ENCODE measurements around the gene SH2D4B.

SH2D4B gene

DNA sequence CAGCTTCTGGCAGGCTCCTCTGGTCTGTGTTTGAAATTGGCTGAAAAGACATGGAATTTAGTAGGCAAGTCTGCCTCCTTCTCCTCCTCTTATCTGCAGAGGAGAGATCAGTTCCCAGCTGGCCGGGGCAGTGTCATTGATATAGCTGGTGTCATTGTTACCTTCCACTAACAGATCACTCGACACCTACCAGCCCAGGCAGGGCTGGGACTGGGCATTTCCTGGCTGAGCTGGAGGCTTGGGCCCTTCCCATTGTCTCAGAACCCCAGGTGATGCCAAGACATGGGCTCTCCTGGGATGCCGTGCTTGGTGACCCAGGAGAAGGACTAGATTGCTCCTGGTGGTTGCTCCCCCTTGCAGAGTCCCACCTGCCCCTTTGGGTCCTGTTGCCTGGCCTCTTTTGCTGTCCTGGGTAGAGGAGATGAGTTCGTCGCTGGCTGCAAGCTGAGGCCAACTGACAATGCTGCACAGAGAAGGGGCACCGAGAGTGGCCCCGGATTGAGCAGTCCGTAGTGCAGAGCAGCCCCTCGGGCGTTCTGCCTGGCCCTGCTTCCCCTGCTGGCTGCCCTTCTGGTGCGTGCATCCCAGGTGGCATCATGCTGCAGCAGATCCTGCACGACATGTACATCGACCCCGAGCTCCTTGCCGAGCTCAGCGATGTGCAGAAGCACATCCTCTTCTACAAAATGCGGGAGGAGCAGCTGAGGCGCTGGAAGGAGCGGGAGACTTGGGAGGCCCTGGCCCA, at the start of gene SH2D4B:
Gene SH2D4B (plus strand): TSS at position 167 of the 745 bp plus-strand sequence. CDS start 430 bp downstream, at position 597.
- DNase-seq (ENCODE audit: low read depth, low spot score), result no peak

DNA sequence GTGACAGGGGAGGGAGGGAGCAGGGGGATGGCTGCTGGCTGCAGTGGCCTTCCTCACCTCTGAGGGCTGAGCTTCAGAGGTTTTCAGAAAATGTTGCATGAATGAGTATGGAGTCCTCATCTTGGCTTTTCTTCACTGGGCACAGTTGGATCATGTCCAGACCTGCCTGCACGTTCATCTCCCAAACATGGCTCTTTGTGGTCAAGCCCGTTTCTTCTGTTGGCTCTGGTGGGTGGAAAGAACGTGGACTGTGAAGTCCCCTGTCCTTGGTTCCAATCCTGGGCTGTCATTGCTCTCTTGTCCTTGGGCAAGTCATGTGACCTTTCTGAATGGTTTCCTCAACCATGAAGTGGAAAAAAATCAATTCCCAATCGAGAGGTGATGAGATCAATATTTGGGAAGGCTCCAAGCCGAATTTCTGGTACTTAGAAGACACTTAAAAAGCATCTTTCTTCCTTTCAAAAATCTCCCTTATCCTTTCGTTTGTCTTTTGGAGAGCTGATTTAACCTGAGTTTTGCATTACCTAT, 49.1 kb upstream of the SH2D4B start:
- DNase-seq (ENCODE audit: low read depth, low spot score), result no peak

DNA sequence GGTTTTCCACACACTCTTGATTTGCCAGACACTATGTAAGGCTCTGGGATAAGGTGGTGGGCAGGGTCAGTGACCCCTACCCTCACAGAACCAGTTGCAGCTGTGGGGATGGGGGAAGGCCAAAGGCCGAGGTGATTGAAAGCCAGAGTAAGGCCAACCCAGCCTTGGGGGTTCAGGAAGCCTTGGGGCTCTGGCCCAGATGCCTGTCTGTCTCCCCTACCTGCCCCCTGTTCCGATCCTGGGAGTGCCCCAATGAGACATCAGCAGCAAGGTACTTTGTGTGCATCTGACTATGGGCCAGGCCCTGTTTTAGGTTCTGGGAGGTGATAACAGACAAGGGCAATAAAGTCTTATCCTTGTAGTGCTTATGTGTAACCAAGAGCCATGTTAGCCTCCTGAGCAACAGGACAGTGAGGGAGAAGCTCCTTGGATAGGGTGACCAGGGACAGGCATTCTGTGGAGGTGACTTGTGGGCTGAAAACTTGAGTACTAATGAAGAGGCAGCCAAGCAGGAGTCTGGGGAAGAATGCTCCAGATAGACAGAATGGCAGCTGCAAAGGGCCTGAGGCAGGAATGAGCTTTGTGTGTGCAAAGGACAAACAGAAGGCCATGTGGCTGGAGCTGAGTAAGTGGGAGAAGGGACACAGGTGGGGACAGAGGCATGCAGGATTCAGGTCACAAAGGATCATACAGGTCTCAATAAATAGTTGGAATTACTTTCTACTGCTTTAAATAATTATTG, 48.2 kb upstream of the SH2D4B start:
- no peak for DNase-seq (ENCODE audit: low read depth, low spot score)

DNA sequence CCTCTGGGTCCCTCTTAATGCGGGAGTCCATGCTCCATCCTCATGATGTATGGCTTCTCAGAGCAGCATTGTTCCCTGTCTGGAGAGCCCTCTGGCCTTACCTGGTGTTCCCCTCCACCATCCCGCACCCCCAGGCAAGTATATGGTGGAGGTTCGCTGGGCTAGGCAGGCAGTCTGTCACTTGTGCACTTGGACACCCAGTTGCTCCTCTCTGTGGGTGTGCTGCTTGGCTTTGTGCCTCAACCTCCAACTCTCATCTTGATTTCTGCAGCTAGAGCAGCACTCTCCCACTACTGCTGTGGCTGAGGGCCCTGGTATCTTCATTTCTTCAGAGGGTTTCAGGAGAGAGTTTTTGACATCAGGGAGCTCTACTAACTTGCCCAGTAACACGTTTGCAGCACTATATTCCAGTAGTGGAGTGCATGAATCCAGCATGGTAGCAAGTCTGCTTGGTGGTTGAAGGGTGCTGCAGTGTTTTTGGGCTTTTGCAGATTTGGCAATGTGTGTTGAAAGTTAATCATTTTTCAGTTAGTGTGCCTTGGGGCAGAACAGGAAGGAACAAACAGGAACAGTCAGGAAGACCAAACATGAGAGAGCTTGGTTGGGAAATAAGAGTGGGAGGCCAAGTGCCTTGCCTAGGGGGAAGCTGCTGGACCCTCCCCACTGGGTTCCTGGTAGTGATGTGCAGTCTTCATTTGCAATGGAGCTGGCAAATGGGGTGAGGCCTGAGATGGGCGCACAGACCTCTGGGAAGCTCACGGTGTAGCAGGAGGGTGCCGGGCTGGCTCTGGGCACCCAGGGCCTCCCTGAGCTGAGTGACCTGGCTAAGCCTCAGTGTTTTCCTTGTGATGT, 46.2 kb upstream of the SH2D4B start:
- no peak for DNase-seq (ENCODE audit: low read depth, low spot score)

DNA sequence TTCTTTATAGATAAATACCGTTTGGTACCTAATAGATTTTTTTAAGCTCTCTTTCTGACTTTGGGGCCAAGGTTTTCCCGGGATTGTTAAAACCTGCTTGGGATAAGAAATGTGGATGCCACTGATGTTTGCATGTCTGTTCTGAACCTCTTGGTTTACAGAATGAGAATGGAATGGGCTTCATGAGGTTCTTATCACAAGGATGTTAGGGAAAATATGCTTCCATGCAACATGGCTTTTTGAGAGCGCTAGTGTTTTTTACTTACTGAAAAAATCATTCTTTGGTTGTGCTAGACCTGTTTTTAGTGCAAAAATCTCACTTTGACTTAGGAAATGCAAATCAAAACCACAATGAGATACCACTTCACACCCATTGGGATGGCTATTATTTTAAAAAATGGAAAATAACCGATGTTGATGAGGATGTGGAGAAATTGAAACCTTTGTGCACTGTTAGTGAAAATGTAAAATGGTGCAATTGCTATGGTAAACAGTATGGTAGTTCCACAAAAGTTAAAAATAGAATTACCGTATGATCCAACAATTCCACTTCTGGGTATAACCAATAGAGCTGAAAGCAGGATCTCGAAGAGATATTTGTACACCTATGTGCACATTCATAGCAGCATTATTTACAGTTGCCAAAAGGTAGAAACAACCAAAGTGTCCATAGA, 44.7 kb upstream of the SH2D4B start:
- DNase-seq (ENCODE audit: low read depth, low spot score), result no peak

DNA sequence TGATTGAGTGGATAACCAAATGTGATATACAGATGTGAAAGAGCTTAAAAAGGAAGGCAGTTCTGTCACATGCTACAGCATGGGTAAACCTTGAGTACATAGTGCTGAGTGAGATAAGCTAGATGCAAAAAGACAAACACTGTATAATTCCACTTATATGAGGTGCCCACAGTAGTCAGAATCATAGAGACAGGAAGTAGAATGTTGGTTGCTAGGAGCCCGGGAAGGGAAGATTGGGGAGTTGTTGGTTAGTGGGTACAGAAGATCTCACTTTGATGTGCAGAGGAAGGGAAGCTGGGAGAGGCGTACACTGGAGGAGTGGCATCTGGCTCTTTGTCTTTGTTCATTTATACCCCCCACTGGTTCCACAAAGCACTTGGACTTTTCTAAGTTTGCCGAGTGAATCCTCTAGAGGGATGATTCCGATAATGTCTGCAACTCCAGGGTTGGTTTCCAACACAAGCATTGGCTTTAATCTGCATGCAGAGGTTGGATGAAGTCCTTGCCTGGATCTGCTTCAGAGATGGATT, 44.1 kb upstream of the SH2D4B start:
- DNase-seq (ENCODE audit: low read depth, low spot score), result peak; percentile 90

DNA sequence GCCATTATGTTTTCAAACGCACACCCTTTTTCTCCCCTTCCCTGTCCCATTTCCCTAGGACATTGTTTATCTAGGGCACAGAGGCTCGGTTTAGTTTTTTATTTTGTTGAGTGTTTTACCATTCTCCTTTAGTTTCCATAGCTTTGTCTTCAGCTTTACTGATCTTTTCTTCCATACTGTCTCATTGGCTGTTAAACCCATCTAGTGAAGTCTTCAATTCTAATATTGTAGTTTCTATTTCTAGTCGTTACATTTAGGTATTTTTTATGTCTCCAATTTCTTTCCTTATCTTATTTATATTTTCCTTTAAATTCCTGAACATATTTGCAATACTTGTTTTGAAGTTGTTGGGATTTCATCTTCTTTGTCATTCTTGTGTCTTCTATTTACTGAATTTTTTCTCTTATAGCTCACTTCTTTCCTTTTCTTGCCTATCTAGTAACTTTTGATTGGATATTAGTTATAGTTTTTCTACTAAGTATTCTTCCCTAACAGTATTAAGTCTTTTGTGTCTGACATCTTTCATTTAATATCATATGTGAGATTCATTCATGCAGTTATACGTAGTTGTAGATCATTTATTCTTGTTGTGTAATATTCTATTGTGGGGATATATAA, 41.0 kb upstream of the SH2D4B start:
- DNase-seq (ENCODE audit: low read depth, low spot score), result no peak

DNA sequence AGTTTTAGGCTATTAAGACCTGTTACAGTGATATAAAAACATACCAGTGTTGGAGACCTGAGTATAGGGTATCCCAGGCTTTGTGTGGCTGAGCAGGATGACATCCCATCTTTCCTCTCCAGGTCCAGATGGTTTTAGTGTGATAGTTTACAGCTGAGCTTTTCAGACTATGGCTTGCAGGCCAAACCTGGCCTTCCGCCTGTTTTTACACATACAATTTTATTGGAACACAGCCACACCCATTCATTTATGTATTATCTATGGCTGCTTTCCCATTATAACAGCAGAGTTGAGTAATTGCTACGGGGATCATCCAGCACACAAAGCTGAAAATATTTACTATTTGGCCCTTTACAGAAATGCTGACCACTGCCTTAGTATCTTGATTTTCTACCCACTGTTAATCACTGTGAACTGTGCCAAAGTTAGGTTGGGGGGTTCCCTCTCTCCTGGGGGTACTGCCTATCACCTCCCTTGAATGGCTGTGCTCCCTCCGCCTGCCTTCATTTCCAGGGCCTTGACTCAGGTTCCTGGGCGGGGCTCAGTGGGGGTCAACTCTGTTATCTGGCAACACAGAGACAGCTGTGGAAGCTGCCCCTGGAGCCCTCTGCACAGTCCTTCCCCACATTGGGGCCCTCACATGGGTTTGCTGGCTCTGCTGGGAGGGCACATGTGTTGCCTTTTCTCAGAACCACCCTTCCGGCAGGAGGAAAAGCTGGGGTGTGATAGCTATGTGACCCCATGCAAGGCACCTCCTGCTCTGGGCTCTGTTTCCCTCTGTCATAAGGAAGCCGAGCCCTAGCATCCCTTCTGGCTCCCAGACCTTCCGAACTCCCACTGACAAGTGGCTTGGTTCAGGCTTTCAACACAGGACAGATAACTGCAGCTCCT, 40.3 kb upstream of the SH2D4B start:
- no peak for DNase-seq (ENCODE audit: low read depth, low spot score)

DNA sequence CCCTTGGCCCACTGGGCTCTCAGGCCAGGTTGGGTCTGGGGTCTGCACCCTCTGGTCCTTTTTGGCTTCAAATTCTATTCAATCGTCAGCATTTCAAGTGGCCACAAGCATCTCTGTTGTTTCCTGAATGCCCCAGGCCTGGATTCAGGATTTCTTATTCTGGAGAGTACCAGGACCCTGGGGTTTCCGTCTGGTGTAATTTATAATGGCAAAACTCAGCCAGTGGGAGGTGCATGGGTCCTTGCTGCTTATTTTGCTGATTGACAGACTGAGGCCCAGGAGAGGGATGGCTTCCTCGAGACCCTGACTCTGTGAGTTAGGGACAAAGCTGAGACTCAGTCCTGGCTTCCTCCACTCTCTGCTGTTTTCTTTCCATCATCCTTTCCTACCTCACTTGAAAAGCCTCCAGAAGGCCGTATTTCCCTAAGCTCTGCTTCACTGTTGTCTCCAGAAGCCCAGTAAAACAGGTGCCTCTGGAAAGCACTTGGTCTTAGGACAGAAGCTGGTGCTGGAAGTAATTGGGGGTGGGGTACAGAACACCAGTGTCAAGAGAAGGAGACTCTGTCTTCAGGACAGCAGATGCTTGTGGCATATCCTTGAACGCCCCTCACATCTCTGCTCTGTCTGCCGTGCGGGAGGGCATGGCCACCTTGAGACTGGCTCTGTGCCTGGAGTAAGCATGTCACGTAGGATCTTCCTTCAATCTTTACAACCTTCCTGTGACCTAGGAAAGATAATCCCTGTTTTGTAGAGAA, 39.4 kb upstream of the SH2D4B start:
- DNase-seq (ENCODE audit: low read depth, low spot score), result no peak

DNA sequence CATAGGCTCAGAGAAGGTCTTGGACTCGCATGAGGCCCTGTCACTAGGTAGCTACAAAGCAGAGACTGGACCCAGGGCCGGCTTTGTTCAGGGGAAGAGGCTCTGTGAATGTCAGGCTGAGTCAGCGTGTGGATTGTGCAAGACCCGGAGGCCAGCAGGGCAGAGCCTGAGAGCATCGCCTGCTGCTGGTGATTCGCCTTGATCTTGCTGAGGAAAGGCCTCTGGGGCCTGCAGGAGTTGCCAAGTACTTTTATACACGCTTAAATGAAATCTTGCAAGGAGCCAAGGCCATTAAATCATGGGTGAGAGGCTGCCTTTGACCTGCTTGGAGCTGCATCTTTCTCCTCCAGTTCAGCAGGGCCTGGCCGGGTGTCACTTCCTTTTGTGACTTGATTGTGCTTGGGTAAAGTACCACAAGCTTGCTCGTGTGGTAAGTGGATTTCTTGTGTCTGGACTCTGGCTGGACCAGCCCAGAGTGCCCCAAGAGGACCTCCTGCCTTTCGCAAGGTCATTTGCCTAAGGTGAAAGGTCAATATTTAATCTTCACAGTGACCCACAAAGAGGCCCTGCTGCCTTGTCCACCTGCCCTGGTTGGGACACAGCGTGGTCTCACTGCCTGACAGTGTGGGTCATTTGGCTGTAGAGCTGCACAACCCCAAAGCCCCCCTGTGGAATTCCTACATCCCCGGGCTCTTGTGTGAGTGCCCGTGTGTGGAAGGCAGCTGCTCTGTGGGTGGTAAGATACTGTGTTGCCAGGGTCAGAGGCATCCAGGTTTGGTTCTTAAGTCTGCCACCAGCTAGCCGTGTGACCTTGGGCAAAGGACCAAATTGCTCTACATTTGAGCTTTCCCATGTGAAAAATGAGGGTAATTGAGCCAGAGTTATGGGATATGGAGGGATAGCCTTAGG, 38.6 kb upstream of the SH2D4B start:
- peak; percentile 80 for DNase-seq (ENCODE audit: low read depth, low spot score)

DNA sequence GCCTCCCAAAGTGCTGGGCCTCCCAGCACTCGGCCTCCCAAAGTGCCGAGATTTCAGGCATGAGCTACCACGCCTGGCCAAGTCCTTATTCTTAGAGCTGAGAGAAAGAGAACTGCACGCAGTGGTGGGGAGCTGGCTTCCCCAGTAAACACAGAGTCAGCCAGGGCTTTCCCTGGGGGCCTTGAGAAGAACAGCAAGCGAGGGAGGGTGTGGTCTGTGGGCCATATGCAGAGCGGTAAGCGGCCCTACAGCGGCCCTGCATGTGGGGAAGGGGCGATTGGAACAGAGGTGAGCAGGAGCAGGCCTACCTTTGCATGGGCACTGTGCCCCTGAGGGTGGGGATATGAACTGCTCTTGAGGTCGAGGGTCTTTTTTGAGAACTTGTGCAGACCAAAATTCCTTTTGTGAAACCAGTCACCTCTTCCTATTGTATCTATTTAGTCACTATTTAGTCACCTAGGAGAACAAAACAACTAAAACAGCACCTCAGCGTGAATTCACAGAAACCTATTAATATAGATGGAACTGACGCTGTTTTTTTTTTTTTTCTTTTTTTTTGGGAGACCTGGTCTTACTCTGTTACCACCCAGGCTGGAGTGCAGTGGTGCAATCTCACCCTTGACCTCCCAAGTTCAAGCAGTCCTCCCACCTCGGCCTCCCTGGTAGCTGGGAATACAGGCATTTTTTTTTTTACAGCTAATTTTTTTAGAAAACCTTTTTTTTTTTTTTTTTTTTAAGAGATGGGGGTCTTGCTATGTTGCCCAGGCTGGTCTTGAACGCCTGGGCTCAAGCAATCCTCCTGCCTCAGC, 36.9 kb upstream of the SH2D4B start:
- no peak for DNase-seq (ENCODE audit: low read depth, low spot score)

DNA sequence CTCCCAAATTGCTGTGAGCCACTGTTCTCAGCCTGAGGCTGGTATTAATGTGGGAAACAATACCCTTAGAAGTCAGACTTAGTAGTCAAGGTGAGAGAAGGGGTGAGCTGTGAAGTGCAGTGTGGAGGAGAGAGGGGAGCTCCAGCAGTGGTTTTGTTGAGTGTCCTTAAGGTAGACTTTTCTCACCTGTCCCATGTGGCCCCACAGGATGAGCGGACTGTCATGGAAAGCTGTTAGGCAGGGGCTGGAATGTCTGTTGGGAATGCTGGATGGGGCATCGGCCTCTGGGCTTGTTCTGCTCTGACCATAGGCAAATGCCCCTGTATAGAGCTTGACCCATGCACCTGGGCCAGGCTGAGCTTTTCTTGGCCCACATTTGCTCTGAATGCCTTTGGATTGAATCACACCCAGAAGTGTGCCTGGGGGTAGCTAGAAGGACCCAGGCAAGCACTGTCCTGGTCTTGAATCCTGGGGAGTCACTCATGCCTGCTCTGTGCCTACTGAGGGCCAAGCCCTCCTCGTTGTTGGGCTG, 36.3 kb upstream of the SH2D4B start:
- DNase-seq (ENCODE audit: low read depth, low spot score), result no peak

DNA sequence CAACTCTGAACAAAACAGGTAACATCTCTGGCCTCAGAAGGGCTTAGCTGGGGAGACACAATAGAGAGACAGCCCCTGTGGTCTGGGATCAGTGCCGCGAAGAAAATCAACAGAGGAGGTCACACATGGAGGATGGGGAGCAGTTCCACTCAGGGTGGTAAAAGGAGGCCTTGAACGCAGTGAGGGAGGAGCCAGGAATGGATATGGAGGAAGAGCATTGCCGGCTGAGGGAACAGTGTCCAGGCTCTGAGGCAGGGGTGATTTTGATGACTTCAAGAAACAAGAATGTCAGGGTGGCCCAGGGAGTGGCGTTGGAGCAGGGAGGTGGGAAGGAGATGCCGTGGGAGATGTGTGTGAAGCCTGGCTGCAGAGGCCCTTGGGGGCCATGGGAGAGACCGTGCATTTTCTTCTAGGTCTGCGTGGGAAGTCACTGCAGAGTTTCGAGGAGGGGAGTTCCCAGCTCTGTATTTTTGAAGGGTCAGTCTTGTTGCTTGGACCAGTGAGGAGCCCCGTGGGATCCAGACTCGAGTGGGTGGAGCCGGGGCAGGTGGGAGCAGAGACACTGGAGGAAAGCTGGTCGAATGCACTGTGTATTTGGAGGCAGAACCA, 35.7 kb upstream of the SH2D4B start:
- no peak for DNase-seq (ENCODE audit: low read depth, low spot score)

DNA sequence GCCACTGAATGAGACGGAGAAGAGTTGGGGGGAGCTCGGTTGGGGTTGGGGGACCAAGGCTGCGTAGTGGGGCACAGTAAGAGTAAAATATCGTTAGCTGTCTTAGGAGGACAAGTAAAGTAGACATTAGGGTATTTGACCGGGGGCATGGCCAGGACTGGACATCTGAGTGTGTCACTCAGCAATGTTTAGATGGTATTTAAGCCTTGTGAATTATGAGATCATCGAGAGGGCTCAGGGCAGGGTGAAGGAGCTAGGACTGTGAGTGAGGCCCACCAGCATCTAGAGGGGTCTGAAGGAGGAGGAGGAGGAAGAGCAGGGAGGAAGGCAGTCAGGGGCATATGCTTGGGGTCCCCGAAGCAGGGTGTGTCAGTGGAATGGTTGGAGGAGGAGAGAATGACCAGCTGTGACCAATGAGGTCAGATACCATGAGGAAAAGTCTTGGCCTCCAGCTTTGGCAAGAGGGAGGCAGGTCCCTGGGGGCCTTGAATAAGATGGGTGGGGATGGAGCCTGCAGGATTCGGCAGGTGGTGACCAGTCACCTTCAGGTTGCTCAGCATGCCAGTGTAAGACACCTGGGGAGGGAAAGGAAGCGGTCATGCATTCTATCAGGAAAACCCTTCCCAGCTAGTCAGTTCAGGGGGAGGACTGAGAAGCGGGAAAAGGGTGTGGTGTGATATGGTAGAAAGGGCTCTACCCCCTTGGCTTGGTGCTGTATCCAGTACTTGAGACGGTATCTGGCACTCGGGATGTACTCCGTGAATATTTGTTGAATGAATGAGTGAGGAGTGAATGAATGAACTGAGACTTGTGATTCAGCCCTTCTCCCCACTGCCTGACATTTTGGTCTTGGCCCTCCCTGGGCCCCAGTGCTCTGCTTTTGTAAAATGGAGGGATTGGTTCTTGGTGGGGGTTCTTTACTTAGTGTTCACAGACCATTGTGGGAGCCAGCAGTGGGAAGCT, 34.8 kb upstream of the SH2D4B start:
- no peak for DNase-seq (ENCODE audit: low read depth, low spot score)

DNA sequence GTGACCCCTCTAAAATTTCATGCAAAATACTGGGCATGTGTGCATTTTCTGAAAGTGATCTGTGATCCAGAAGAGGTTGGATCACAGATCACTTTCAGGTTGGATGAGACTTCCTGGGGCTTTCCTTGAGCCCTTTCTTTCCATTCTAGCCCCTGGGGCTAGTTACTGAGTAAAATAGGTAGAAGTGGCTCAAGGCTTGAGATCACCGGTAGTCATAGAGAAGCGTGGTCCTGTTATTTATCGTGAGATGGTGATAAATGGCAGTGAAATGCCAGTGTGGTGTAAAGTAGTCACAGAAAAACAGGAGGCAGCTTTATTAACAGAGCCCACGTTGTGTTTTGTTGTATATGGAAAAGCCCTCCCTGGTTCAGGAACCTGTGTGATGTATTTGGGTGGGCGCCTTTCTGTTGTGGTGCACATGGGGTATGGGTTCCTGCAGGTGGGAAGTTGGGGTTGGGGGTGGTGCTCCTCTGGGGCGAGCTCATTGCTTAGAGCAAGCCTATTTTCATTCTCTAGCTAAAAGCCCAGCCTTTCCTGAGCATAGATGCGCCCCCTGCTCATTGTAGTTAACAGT, 34.0 kb upstream of the SH2D4B start:
- DNase-seq (ENCODE audit: low read depth, low spot score), result no peak
